ENCODE measurements around the gene PRICKLE4.

DNA sequence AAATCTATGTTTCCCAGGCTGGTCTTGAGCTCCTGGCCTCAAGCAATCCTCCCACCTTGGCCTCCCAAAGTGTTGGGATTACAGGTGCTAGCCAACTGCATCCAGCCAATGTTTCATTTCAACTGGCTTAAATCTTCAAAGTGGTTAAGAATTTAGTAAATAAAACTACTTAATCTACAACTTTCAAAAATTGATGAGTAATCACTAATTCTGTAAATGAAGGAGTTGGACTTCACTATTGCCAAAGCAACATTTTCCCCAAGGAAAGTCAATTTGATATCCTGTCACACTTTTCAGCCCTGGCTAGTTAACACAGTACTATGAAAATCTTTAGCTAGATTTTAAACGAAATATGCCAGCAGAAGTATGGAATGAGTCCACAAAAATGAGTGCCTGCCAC is 10.7 kb downstream of the PRICKLE4 start:
- TF ChIP-seq, protein P1, sequence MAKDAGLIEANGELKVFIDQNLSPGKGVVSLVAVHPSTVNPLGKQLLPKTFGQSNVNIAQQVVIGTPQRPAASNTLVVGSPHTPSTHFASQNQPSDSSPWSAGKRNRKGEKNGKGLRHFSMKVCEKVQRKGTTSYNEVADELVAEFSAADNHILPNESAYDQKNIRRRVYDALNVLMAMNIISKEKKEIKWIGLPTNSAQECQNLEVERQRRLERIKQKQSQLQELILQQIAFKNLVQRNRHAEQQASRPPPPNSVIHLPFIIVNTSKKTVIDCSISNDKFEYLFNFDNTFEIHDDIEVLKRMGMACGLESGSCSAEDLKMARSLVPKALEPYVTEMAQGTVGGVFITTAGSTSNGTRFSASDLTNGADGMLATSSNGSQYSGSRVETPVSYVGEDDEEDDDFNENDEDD (CRISPR knock-in tag; IDR thresholded peaks at IDR 0.05; ENCODE audit: borderline replicate concordance), result no peak
- TF ChIP-seq SMC3 (IDR thresholded peaks at IDR 0.05; ENCODE audit: low read length) (no peak), EZH2 (conservative IDR thresholded peaks at IDR 0.05; ENCODE audit: low read depth, low read length) (no peak), FOXK2 (IDR thresholded peaks at IDR 0.05) (no peak), ZNF501 (CRISPR knock-in tag; IDR thresholded peaks at IDR 0.05) (no peak)

All from HepG2 (cell line).